Loucy (cell line): ENCODE data around the gene CYP2U1.

Experiments used
- EZH2phosphoT487 ChIP-seq: fragments of 200-600 bp; IDR thresholded peaks from 2 replicates; pipeline ENCODE4 v1.6.1; 2018; ENCODE audit warnings: antibody characterized with exemption, mild to moderate bottlenecking, moderate library complexity, borderline replicate concordance
- TF ChIP-seq, protein P1 (sequence below): fragments of 200-600 bp; sonication (generic); conservative IDR thresholded peaks from 2 replicates; pipeline ENCODE4 v1.5.1; 2014; ENCODE audit warnings: mild to moderate bottlenecking, antibody characterized with exemption, low read length

GRCh38 chr4:107993969-107994368, 62.6 kb downstream of the CYP2U1 start:
- TF ChIP-seq, protein P1, sequence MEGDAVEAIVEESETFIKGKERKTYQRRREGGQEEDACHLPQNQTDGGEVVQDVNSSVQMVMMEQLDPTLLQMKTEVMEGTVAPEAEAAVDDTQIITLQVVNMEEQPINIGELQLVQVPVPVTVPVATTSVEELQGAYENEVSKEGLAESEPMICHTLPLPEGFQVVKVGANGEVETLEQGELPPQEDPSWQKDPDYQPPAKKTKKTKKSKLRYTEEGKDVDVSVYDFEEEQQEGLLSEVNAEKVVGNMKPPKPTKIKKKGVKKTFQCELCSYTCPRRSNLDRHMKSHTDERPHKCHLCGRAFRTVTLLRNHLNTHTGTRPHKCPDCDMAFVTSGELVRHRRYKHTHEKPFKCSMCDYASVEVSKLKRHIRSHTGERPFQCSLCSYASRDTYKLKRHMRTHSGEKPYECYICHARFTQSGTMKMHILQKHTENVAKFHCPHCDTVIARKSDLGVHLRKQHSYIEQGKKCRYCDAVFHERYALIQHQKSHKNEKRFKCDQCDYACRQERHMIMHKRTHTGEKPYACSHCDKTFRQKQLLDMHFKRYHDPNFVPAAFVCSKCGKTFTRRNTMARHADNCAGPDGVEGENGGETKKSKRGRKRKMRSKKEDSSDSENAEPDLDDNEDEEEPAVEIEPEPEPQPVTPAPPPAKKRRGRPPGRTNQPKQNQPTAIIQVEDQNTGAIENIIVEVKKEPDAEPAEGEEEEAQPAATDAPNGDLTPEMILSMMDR, result no peak
- TF ChIP-seq EZH2phosphoT487, result no peak
